Skeletal muscle tissue (tissue), 4 donors: ENCODE data around the gene ALX4. TPM values are rescaled to one million over a fixed set of nuclear protein-coding genes. Genes with fewer than 3 reads are reported as not detected.

Experiments used
- H3K27ac ChIP-seq: one replicate; pipeline ENCODE4 v1.7.0; 2013; ENCODE audit warnings: mild to moderate bottlenecking, low read depth, low read length, inconsistent platforms
- H3K27me3 ChIP-seq, 3 donors: one replicate each; pipeline ENCODE4 v1.7.0; 2013; ENCODE audit warnings: low read length in 3 of 3; ENCODE audit not compliant: control insufficient read depth in 3 of 3, insufficient read depth in 3 of 3
- H3K36me3 ChIP-seq, 3 donors: one replicate each; pipeline ENCODE4 v1.7.0; 2013; ENCODE audit warnings: low read length in 3 of 3; ENCODE audit not compliant: control insufficient read depth in 3 of 3, insufficient read depth in 3 of 3
- H3K4me1 ChIP-seq, 3 donors: one replicate each; pipeline ENCODE4 v1.7.0; 2013; ENCODE audit warnings: low read length in 3 of 3, mild to moderate bottlenecking in 3 of 3; ENCODE audit not compliant: control insufficient read depth in 3 of 3, insufficient read depth in 3 of 3
- H3K4me3 ChIP-seq, 3 donors: one replicate each; pipeline ENCODE4 v1.7.0; 2013; ENCODE audit warnings: low read length in 3 of 3
- H3K9ac ChIP-seq, 3 donors: one replicate each; pipeline ENCODE4 v1.7.0; 2013; ENCODE audit warnings: low read length in 3 of 3, mild to moderate bottlenecking in 3 of 3, moderate library complexity in 2 of 3, low read depth in 1 of 3
- H3K9me3 ChIP-seq, 3 donors: one replicate each; pipeline ENCODE4 v1.7.0; 2013; ENCODE audit warnings: low read length in 3 of 3; ENCODE audit not compliant: control insufficient read depth in 3 of 3
- total RNA-seq: library from RNA; depleted of rRNA; stranded (reverse); fragments of >200 nt; gene quantifications from one replicate; pipeline ENCODE4 v1.2.3, GENCODE V29; 2014
- donor health status: Osteomylitis.

Gene ALX4
- total RNA-seq, 1 donor from 2014 or later: 2.1 TPM

DNA sequence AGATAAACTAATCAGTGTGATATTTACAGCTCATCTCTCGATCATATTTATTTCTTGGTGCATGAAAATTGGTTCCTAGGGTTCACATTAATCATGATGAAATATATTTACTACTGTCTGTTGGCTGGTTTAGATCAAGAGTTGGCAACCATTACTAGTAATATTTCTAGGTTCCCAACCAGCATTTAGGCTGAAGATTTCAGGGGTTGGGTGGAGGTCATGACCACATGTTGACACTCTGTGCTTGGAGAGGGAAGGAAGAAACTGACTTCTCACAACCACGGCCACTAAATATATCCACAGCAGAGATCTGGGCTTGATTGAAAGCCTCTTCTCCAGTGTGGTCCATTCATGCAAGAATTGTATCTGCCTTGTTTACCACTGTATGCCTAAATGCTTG lies 87.9 kb downstream of the ALX4 start:
- no peaks in the 10 kb centered on the region for H3K27me3 ChIP-seq
- H3K27ac ChIP-seq: no peak overlapping the region
- H3K4me3 ChIP-seq: no peak overlapping the region
- no peak overlapping the region for H3K9ac ChIP-seq
- no peaks in the 10 kb centered on the region for H3K9me3 ChIP-seq
- peaks cover 0 to 3% (median 0%) of the 10 kb centered on the region in 3 donors for H3K4me1 ChIP-seq
- H3K36me3 ChIP-seq: no peaks in the 10 kb centered on the region

DNA sequence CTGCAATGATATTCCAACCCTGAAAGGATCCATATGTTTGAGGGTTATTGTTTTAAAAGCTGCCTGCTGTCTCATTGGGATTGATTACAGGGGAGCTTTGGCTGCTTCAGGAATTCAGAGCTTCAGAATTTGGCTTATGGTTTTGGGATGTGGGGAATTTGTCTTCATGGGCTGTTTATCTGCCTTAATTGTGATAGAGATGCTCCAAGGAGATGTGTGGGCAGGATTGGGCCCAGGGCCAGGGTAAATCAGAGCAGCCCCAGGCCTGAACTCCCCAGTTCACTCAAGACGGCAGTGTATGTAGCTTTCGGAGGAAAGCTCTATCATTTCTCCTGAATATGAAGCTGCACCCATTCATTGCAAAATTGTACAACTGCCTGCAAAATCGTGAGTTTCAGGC lies 88.5 kb downstream of the ALX4 start:
- H3K9me3 ChIP-seq: no peaks in the 10 kb centered on the region
- no peak overlapping the region for H3K9ac ChIP-seq
- no peaks in the 10 kb centered on the region for H3K36me3 ChIP-seq
- no peak overlapping the region for H3K4me3 ChIP-seq
- H3K27me3 ChIP-seq: no peaks in the 10 kb centered on the region
- no peak overlapping the region for H3K27ac ChIP-seq
- peaks cover 0 to 3% (median 0%) of the 10 kb centered on the region in 3 donors for H3K4me1 ChIP-seq

DNA sequence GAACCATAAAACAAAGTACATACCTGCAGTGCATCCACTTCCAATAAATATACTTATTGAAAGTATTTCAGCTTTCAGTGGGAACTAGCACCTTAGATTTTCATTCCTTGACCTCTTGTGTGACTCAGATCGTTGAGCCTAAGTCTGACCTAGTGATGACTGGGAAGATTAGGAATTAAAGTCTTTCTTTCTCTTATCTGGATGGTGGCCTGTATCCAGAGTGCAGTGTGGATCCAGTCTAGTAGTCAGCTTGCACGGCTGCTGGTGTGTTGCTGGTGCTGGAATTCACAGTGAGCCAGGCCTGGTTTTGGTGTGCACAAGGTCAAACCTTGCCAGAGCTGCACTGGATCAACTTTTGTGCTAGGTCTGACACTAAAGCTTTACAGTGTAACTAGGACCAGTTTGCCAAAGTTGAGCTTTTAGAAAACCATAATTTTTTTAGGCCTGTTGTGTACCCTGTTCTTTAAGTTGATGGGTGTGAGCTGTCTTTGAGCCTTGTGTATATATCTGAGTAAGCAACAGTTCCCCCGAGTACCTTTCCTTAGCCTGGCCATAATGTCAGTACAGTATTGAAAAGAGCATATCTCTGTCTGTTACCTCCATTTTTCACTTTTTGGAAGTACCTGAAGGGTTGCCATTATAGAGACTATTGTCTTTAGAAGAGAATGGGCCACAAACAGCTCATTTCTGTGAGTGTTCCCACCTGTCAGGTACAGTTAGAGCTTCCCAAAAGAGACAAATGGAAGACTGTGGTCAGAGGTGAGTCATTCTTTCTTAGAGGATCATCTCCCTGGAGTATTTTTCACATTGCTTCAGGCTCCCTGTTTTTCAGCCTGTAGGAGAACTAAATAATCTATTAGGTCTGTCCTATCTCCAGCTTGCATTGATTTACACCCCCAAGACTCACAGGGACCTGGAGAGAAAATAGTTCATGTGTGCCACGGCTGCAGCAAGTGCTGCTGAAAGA lies 89.8 kb downstream of the ALX4 start:
- Histone ChIP-seq H3K9ac (no peak overlapping the region), H3K4me3 (no peak overlapping the region)

DNA sequence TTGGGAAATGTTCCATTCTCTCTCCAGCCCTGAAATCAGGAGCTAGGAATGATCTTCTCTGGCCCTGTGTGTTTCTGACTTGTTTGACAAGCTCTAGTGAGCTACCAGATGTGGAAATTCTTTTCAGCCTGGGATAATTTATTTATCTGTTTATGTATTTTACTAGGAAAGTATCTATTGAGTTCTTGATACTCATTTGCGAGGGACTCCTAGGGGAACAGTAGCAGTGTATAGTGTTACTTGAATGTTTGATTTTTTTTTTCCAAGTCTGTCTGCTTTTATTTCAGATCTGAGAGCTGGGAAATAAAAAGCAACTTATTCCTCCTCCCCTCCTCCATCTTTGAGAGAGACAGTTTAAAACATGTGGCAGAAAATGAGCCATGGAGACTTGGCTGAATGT lies 92.5 kb downstream of the ALX4 start:
- Histone ChIP-seq H3K4me1 (no peaks in the 10 kb centered on the region), H3K27ac (no peak overlapping the region), H3K4me3 (no peak overlapping the region), H3K27me3 (no peaks in the 10 kb centered on the region), H3K36me3 (no peaks in the 10 kb centered on the region), H3K9me3 (no peaks in the 10 kb centered on the region), H3K9ac (no peak overlapping the region)

More for the DNA sequence above, 89.8 kb downstream of the ALX4 start:
- H3K27ac ChIP-seq: no peak overlapping the region
- no peaks in the 10 kb centered on the region for H3K36me3 ChIP-seq
- no peaks in the 10 kb centered on the region for H3K27me3 ChIP-seq
- H3K4me1 ChIP-seq: no peaks in the 10 kb centered on the region
- no peaks in the 10 kb centered on the region for H3K9me3 ChIP-seq

DNA sequence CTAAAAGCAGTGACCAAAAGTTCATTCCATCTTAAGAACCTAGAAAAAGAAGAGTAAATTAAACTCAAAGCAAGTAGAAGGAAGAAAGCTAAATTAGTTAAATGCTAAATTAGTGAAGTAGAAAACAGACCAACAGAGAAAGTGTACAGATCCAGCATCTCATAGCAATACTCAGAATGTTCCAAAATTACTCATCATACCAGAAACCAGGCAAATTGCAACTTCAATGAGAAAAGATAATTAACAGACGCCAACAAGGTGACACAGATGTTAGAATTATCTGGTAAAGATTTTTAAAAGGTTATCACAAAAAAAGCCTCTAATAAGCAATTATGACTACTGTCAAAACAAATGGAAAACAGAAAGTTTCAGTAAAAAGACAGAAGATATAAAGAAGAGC lies 96.8 kb downstream of the ALX4 start:
- Histone ChIP-seq H3K9ac (no peak overlapping the region), H3K27me3 (no peaks in the 10 kb centered on the region), H3K27ac (no peak overlapping the region), H3K4me3 (no peak overlapping the region), H3K9me3 (no peaks in the 10 kb centered on the region), H3K4me1 (no peaks in the 10 kb centered on the region), H3K36me3 (peaks cover 0 to 2% (median 0%) of the 10 kb centered on the region in 3 donors)

DNA sequence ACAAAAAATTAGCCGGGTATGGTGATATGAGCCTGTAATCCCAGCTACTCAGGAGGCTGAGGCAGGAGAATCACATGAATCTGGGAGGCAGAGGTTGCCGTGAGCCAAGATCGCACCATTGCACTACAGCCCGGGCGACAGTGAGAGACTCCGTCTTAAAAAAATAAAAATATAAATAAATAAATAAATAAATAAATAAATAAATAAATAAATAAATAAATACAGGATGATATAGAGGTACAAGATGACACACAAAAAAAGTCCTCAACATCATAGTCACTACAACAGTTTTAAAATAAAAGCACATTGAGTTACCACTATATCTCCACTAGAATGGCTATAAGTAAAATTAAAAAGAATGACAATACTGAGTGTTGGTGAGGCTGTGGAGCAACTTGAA lies 97.8 kb downstream of the ALX4 start:
- no peaks in the 10 kb centered on the region for H3K4me1 ChIP-seq
- H3K9me3 ChIP-seq: no peaks in the 10 kb centered on the region
- H3K27ac ChIP-seq: no peak overlapping the region
- H3K36me3 ChIP-seq: peaks cover 0 to 2% (median under 1%) of the 10 kb centered on the region in 3 donors
- no peak overlapping the region for H3K9ac ChIP-seq
- H3K4me3 ChIP-seq: no peak overlapping the region
- H3K27me3 ChIP-seq: no peaks in the 10 kb centered on the region

Other genes with a start within 250 kb of the ALX4 start
- 20.9 TPM for gene ACCS, start 243.9 kb downstream of the ALX4 start, total RNA-seq
- gene EXT2, start 214.5 kb downstream of the ALX4 start, total RNA-seq: 106 TPM